DND-41 (cell line): ENCODE measurements around the gene FAM25A.
"Not testable (repeated sequence)": the region's sequence is repeated elsewhere in the genome, so short reads cannot be mapped to it uniquely, and the experiment has no call there.

Source experiments
- ATAC-seq: fragments of 200-7000 bp; cut with Tn5 transposase; 3 replicates; pipeline ENCODE4 v1.9.1; 2021; ENCODE audit warnings: low read depth; ENCODE audit not compliant: insufficient read depth
- DNase-seq: peaks from one replicate; pipeline ENCODE4 v3.0.0-alpha.2; 2020
- H2AFZ ChIP-seq: 2 replicates; pipeline ENCODE4 v1.6.0; 2012; ENCODE audit warnings: low read depth, low read length
- H3K27ac ChIP-seq: 2 replicates; pipeline ENCODE4 v1.5.1; 2012; ENCODE audit warnings: low read length, inconsistent platforms
- H3K27me3 ChIP-seq: fragments of 200-600 bp; sonication (generic); 2 replicates; pipeline ENCODE4 v1.6.0; 2012; ENCODE audit warnings: low read length, mild to moderate bottlenecking, inconsistent platforms; ENCODE audit not compliant: insufficient read depth, poor library complexity
- H3K36me3 ChIP-seq: 2 replicates; pipeline ENCODE4 v1.5.1; 2012; ENCODE audit warnings: low read length, inconsistent platforms; ENCODE audit not compliant: insufficient read depth
- H3K4me1 ChIP-seq: 2 replicates; pipeline ENCODE4 v1.5.1; 2012; ENCODE audit warnings: mild to moderate bottlenecking, low read length; ENCODE audit not compliant: insufficient read depth
- H3K4me2 ChIP-seq: 2 replicates; pipeline ENCODE4 v1.6.0; 2012; ENCODE audit warnings: mild to moderate bottlenecking, moderate library complexity, low read length, inconsistent platforms; ENCODE audit not compliant: insufficient read depth
- H3K4me3 ChIP-seq, 2 experiments: fragments of 200-600 bp in 1 of 2; shearing (Covaris generic) in 1 of 2; 2 replicates each; pipeline ENCODE4 v1.5.1; 2012 to 2016; ENCODE audit warnings: inconsistent platforms in 2 of 2, low read length in 2 of 2, mild to moderate bottlenecking in 2 of 2, low read depth in 1 of 2, moderate library complexity in 1 of 2
- H3K79me2 ChIP-seq: 2 replicates; pipeline ENCODE4 v1.6.0; 2012; ENCODE audit warnings: low read length, inconsistent platforms; ENCODE audit not compliant: insufficient read depth
- H3K9ac ChIP-seq: 2 replicates; pipeline ENCODE4 v1.6.0; 2012; ENCODE audit warnings: low read depth, mild to moderate bottlenecking, inconsistent platforms, low read length, moderate library complexity
- H3K9me3 ChIP-seq: 2 replicates; pipeline ENCODE4 v1.5.1; 2012; ENCODE audit warnings: low read length, moderate library complexity, mild to moderate bottlenecking, inconsistent platforms; ENCODE audit not compliant: insufficient read depth, severe bottlenecking
- H4K20me1 ChIP-seq: 2 replicates; pipeline ENCODE4 v1.6.0; 2012; ENCODE audit warnings: low read length; ENCODE audit not compliant: insufficient read depth
- EZH2 ChIP-seq: IDR thresholded peaks from 3 replicates; pipeline ENCODE4 v1.6.1; 2012; ENCODE audit warnings: borderline replicate concordance, low read depth, mild to moderate bottlenecking, moderate library complexity, low read length, inconsistent platforms; ENCODE audit not compliant: severe bottlenecking
- TF ChIP-seq, protein P1 (sequence below): IDR thresholded peaks from 2 replicates; pipeline ENCODE4 v1.5.1; 2012; ENCODE audit warnings: borderline replicate concordance, low read length, moderate library complexity, mild to moderate bottlenecking; ENCODE audit not compliant: poor library complexity, severe bottlenecking; ENCODE audit errors: extremely low read depth

The FAM25A gene

DNA sequence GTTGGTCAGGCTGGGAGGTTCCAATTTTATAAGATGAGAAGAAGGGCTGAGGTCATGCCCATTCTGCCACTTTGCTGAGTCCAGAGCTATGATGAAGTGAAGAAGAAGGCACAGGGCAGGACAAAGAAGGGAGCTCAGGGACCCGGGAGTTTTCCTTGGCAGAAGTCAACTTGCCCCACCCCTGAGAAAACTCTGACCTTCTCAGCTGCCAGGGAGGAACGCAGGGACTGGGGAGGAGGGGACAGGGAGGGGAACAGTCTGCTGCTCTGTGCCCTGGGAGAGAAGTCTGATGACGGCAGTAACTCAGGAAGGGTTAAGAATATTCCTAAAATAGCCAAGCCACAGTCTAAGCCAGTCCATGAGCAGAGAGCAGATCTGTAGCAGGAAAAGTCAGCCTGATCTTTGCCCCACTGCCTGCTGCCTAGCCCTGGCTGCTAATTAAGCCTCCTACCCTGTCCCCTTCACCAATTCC, 40.1 kb upstream of the FAM25A start:
- no peak overlapping the region for H3K4me2 ChIP-seq
- H3K27me3 ChIP-seq, result peaks cover 5% of the 10 kb centered on the region
- no peaks in the 10 kb centered on the region for H3K79me2 ChIP-seq
- DNase-seq (no peak), ATAC-seq (no peak)
- no peaks in the 10 kb centered on the region for H3K9me3 ChIP-seq
- no peak overlapping the region for H2AFZ ChIP-seq
- no peak overlapping the region for H3K27ac ChIP-seq
- TF ChIP-seq, protein P1, sequence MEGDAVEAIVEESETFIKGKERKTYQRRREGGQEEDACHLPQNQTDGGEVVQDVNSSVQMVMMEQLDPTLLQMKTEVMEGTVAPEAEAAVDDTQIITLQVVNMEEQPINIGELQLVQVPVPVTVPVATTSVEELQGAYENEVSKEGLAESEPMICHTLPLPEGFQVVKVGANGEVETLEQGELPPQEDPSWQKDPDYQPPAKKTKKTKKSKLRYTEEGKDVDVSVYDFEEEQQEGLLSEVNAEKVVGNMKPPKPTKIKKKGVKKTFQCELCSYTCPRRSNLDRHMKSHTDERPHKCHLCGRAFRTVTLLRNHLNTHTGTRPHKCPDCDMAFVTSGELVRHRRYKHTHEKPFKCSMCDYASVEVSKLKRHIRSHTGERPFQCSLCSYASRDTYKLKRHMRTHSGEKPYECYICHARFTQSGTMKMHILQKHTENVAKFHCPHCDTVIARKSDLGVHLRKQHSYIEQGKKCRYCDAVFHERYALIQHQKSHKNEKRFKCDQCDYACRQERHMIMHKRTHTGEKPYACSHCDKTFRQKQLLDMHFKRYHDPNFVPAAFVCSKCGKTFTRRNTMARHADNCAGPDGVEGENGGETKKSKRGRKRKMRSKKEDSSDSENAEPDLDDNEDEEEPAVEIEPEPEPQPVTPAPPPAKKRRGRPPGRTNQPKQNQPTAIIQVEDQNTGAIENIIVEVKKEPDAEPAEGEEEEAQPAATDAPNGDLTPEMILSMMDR, result no peak
- TF ChIP-seq EZH2, result no peak
- no peak overlapping the region for H3K9ac ChIP-seq
- no peak overlapping the region for H3K4me3 ChIP-seq
- H3K36me3 ChIP-seq, result no peaks in the 10 kb centered on the region
- no peaks in the 10 kb centered on the region for H4K20me1 ChIP-seq
- H3K4me1 ChIP-seq, result no peaks in the 10 kb centered on the region

DNA sequence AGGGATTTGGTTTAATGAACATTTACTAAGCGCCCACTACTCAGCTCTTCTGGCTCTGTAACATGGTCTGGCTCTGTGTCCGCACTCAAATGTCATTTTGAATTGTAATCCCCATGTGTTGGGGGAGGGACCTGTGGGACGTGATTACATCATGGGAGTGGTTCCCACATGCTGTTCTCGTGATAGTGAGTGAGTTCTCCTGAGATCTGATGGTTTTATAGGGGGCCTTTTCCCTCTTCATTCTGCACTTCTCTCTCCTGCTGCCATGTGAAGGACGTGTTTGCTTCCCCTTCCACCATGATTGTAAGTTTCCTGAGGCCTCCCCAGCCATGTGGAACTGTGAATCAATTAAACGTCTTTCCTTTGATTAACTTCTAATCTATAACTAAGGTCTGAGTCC, 39.1 kb upstream of the FAM25A start:
- not testable (repeated sequence) for H3K9me3 ChIP-seq, DNase-seq, H3K79me2 ChIP-seq, H3K36me3 ChIP-seq, ATAC-seq, H2AFZ ChIP-seq, H3K27me3 ChIP-seq, H3K4me3 ChIP-seq, H3K4me1 ChIP-seq, H3K27ac ChIP-seq, H3K4me2 ChIP-seq, H3K9ac ChIP-seq, H4K20me1 ChIP-seq

DNA sequence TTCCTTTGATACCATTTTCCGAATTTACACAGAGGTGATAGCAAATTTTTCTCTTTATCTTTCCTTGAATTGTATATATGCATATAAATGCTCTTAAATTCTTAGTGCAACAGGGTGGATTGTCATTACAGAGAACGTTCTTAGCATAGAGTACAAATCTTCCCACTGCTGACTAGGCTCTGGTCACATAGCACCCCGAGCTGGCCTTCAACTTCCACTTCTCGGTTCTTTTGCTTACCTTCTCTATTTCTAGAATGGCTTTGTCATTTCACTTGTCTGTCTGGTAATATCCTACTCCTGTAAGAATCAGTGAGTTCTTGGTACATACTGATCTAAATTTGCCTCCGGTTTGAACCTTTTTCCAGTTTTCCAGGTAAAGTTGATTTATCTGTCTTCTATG, 38.4 kb upstream of the FAM25A start:
- Histone ChIP-seq H3K4me3 (no peak overlapping the region), H4K20me1 (no peaks in the 10 kb centered on the region), H2AFZ (no peak overlapping the region), H3K4me2 (no peak overlapping the region), H3K9me3 (no peaks in the 10 kb centered on the region), H3K27ac (no peak overlapping the region), H3K27me3 (peaks cover 5% of the 10 kb centered on the region), H3K9ac (no peak overlapping the region), H3K4me1 (no peaks in the 10 kb centered on the region), H3K36me3 (no peaks in the 10 kb centered on the region), H3K79me2 (no peaks in the 10 kb centered on the region)
- DNase-seq (no peak), ATAC-seq (no peak)
- no peak for TF ChIP-seq EZH2
- TF ChIP-seq, protein P1, result no peak

DNA sequence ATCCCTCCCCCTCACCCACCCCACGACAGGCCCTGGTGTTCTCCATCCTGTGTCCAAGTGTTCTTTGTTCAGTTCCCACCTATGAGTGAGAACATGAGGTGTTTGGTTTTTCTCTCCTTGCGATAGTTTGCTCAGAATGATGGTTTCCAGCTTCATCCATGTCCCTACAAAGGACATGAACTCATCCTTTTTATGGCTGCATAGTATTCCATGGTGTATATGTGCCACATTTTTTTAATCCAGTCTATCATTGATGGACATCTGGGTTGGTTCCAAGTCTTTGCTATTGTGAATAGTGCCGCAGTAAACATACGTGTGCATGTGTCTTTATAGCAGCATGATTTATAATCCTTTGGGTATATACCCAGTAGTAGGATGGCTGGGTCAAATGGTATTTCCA, 35.6 kb upstream of the FAM25A start:
- H3K27me3 ChIP-seq, result peaks cover 13% of the 10 kb centered on the region
- H3K36me3 ChIP-seq, H3K9me3 ChIP-seq, H4K20me1 ChIP-seq, H3K4me1 ChIP-seq, H3K4me3 ChIP-seq, H3K79me2 ChIP-seq, DNase-seq, H3K9ac ChIP-seq, H3K4me2 ChIP-seq, ATAC-seq, H2AFZ ChIP-seq, H3K27ac ChIP-seq: not testable (repeated sequence)

DNA sequence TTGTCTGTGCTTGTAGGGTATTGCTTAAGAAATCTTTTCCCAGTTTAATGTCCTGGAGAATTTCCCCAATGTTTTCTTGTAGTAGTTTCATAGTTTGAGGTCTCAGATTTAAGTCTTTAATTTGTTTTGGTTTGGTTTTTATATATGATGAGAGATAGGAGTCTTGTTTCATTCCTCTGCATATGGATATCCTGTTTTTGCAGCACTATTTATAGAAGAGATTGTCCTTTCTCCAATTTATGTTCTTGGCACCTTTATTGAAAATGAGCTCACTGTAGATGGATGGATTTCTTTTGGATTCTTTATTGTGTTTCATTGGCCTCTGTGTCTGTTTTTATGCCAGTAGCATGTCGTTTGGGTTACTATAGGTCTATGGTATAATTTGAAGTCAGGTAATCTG, 31.6 kb upstream of the FAM25A start:
- TF ChIP-seq EZH2, result no peak
- TF ChIP-seq, protein P1, result no peak
- no peaks in the 10 kb centered on the region for H3K4me1 ChIP-seq
- H3K36me3 ChIP-seq, result no peaks in the 10 kb centered on the region
- H3K4me2 ChIP-seq, result no peak overlapping the region
- no peak overlapping the region for H3K27ac ChIP-seq
- no peak overlapping the region for H3K9ac ChIP-seq
- ATAC-seq (no peak), DNase-seq (no peak)
- peaks cover 18% of the 10 kb centered on the region for H3K27me3 ChIP-seq
- no peaks in the 10 kb centered on the region for H3K9me3 ChIP-seq
- no peak overlapping the region for H2AFZ ChIP-seq
- H4K20me1 ChIP-seq, result no peaks in the 10 kb centered on the region
- no peaks in the 10 kb centered on the region for H3K79me2 ChIP-seq
- H3K4me3 ChIP-seq, result no peak overlapping the region

DNA sequence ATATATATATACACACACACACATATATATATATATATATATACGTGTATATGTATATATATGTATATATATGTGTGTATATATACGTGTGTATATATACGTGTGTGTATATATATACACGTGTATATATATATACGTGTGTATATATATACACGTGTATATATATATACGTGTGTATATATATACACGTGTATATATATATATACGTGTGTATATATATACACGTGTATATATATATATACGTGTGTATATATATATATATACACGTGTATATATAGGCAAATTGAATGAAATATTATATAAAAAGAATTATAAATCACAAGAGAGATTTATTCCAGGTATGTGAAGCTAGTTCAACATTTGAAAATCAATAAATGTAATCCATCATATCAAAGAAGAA, 28.7 kb upstream of the FAM25A start:
- not testable (repeated sequence) for ATAC-seq, DNase-seq, H3K9me3 ChIP-seq, H2AFZ ChIP-seq, H3K27ac ChIP-seq, H3K36me3 ChIP-seq, H3K79me2 ChIP-seq, H3K4me2 ChIP-seq, H3K9ac ChIP-seq, H3K4me1 ChIP-seq, H4K20me1 ChIP-seq, H3K4me3 ChIP-seq
- peaks cover 18% of the 10 kb centered on the region for H3K27me3 ChIP-seq
